ENCODE results near the gene KBTBD2.

- TF ChIP-seq, protein P1, sequence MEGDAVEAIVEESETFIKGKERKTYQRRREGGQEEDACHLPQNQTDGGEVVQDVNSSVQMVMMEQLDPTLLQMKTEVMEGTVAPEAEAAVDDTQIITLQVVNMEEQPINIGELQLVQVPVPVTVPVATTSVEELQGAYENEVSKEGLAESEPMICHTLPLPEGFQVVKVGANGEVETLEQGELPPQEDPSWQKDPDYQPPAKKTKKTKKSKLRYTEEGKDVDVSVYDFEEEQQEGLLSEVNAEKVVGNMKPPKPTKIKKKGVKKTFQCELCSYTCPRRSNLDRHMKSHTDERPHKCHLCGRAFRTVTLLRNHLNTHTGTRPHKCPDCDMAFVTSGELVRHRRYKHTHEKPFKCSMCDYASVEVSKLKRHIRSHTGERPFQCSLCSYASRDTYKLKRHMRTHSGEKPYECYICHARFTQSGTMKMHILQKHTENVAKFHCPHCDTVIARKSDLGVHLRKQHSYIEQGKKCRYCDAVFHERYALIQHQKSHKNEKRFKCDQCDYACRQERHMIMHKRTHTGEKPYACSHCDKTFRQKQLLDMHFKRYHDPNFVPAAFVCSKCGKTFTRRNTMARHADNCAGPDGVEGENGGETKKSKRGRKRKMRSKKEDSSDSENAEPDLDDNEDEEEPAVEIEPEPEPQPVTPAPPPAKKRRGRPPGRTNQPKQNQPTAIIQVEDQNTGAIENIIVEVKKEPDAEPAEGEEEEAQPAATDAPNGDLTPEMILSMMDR (conservative IDR thresholded peaks at IDR 0.05) = no peak
- TF ChIP-seq ZFX (IDR thresholded peaks at IDR 0.05) = no peak
These were observed 2.2 kb upstream of the KBTBD2 start for GRCh38 chr7:32893722-32894121.
